Heart left ventricle (tissue), 16 donors: Measurements from ENCODE around the gene KIAA1217. TPM values are rescaled to one million over a fixed set of nuclear protein-coding genes. Genes with fewer than 3 reads are reported as not detected.

Source experiments
- ATAC-seq, 4 donors: fragments of 200-7000 bp; cut with Tn5 transposase; one replicate each; pipeline ENCODE4 v1.9.1; 2020 to 2022; ENCODE audit warnings: moderate library complexity in 4 of 4, mild to moderate bottlenecking in 3 of 4, moderate number of reproducible peaks in 1 of 4
- DNase-seq, 5 donors: peaks; one replicate each; pipeline ENCODE4 v3.0.0-alpha.2; 2020
- H3K27ac ChIP-seq, 12 donors: fragments of 200-600 bp; sonication (generic) in 4 of 12; one replicate each; pipeline versions ENCODE4 v1.5.0 to v1.8.0; 2016 to 2022; ENCODE audit warnings: mild to moderate bottlenecking in 2 of 12
- H3K27me3 ChIP-seq, 9 donors: fragments of 200-600 bp; sonication (generic) in 2 of 9; one replicate each; pipeline versions ENCODE4 v1.5.1 to v1.8.0; 2016 to 2022; ENCODE audit warnings: mild to moderate bottlenecking in 3 of 9
- H3K36me3 ChIP-seq, 9 donors: fragments of 200-600 bp; sonication (generic) in 2 of 9; one replicate each; pipeline versions ENCODE4 v1.5.0 to v1.8.0; 2018 to 2022; ENCODE audit warnings: mild to moderate bottlenecking in 2 of 9
- H3K4me1 ChIP-seq, 12 donors: fragments of 200-600 bp; sonication (generic) in 4 of 12; one replicate each; pipeline versions ENCODE4 v1.5.0 to v1.8.0; 2016 to 2022; ENCODE audit warnings: mild to moderate bottlenecking in 3 of 12
- H3K4me3 ChIP-seq, 12 donors: fragments of 200-600 bp; sonication (generic) in 4 of 12; one replicate each; pipeline versions ENCODE4 v1.5.0 to v1.8.0; 2017 to 2022; ENCODE audit warnings: mild to moderate bottlenecking in 9 of 12, moderate library complexity in 4 of 12
- H3K9me3 ChIP-seq, 12 donors: fragments of 200-600 bp; sonication (generic) in 4 of 12; one replicate each; pipeline versions ENCODE4 v1.5.0 to v1.8.0; 2016 to 2022; ENCODE audit warnings: mild to moderate bottlenecking in 1 of 12
- CTCF ChIP-seq, 12 donors: fragments of 200-600 bp; sonication (generic) in 4 of 12; IDR thresholded peaks; one replicate each; pipeline versions ENCODE4 v1.5.0 to v1.8.0; 2018 to 2022; ENCODE audit warnings: antibody characterized with exemption in 12 of 12, mild to moderate bottlenecking in 5 of 12
- POLR2A ChIP-seq, 2 donors: fragments of 450-650 bp; IDR thresholded peaks; one replicate each; pipeline ENCODE4 v1.6.1; 2017; ENCODE audit warnings: antibody characterized with exemption in 2 of 2, mild to moderate bottlenecking in 2 of 2, moderate library complexity in 2 of 2
- WGBS, 4 donors: extraction: QIAGEN DNeasy Blood & Tissue Kit in 2 of 4; methylation state at CpG; one replicate each; pipeline versions ENCODE4 v1.1.5 to v1.1.7; 2013 to 2018; 5-methylcytosine and 5-hydroxymethylcytosine counted together
- intact Hi-C, 10 donors: fragments of 100-400 bp; cut with DNase I; formaldehyde crosslinking; loops; one replicate each; pipeline versions ENCODE4 v1.11.1 to v1.14.2; 2022
- polyA plus RNA-seq, 2 donors: library from polyadenylated mRNA; stranded (reverse); fragments of 200-250 nt; gene quantifications; one replicate each; pipeline ENCODE4 v1.2.3, GENCODE V29; 2013
- total RNA-seq, 9 donors: library from RNA; depleted of rRNA in 2 of 9; stranded (reverse); fragments of >200 nt in 2 of 9; fragmentation: NEBNext Ultra II Directional in 3 of 9; extraction: Animal tissue kit (Norgen Biotek cat#: 25700) in 3 of 9; gene quantifications; one replicate each; pipeline versions ENCODE4 v1.1.0 to v1.2.4, GENCODE V29; 2016 to 2023
- donor health status: ischemic (EF 13 %, LVEDD 7.1; RV severe dilation, severe dysfunction).
- donor health status: healthy with polysubstance abuse.
- donor health status: DM: no; HTN: yes; CAD: no.
- donor health status: DM: no; HTN: no; CAD: no.
- donor health status: ischemic (EF 25% LVEDD 6.9; RV normal size, moderate dysfunction).
- donor health status: ischemic (EF 25% LVEDD 5.7; RV mildly dilated, moderate dysfunction).
- donor health status: healthy.
- donor health status: DM: yes; HTN: yes; CAD: no.
- donor health status: ischemic (EF 35%, LVEDD 5.7; RV mildly dilated, moderate dysfunction).
- donor health status: nonischemic (EF 11% LVEDD 7.7; RV severe dilation, severe dysfunction).
- donor health status: DM: yes; HTN: yes; CAD: no.
- donor health status: PGD.
- donor health status: ischemic (EF 29% LVEDD 5.4; RV normal size, mild dysfunction).
- donor health status: nonischemic (EF 23%, LVEDD 6.1; RV moderate dilation, normal function).

The KIAA1217 gene
- total and polyA plus RNA-seq, 11 donors, result 12.7 to 66.7 (median 33.5) TPM

- Histone ChIP-seq H3K4me3 (no peak overlapping the region), H3K9me3 (no peaks in the 10 kb centered on the region), H3K27ac (no peak overlapping the region), H3K27me3 (no peaks in the 10 kb centered on the region), H3K4me1 (peaks cover 0 to 6% (median 0%) of the 10 kb centered on the region in 12 donors), H3K36me3 (peaks cover 0 to 58% (median 25%) of the 10 kb centered on the region in 9 donors)
- no peak for TF ChIP-seq POLR2A (IDR thresholded peaks at IDR 0.05)
- TF ChIP-seq CTCF (IDR thresholded peaks at IDR 0.05), result no peak
- 93 to 97% (median 96%) methylated on average over 6 of the region's 6 CpGs for WGBS, 4 donors
- ATAC-seq, result no peak
- intact Hi-C loops, result loop anchor here in 1 of 10 donors (5.0 kb wide), 1 partner anchor 47 kb away; no protein-coding TSS in a partner anchor
- DNase-seq, result no peak
These were observed 285.8 kb downstream of the KIAA1217 start for GRCh38 chr10:24494777-24495176.

- Histone ChIP-seq H3K27ac (no peak overlapping the region), H3K36me3 (peaks cover 0 to 58% (median 25%) of the 10 kb centered on the region in 9 donors), H3K9me3 (no peaks in the 10 kb centered on the region), H3K27me3 (no peaks in the 10 kb centered on the region), H3K4me3 (no peak overlapping the region), H3K4me1 (peaks cover 0 to 6% (median 0%) of the 10 kb centered on the region in 12 donors)
- intact Hi-C loops, result loop anchor here in 1 of 10 donors (5.0 kb wide), 1 partner anchor 49 kb away; no protein-coding TSS in a partner anchor
- TF ChIP-seq CTCF (IDR thresholded peaks at IDR 0.05) (no peak), POLR2A (IDR thresholded peaks at IDR 0.05) (no peak)
- WGBS, 4 donors, result 89 to 95% (median 93%) methylated on average over 10 of the region's 10 CpGs
- ATAC-seq, result no peak
- no peak for DNase-seq
These were observed 286.9 kb downstream of the KIAA1217 start for GRCh38 chr10:24495666-24496460.

GRCh38 chr10:24496906-24497305, 288.0 kb downstream of the KIAA1217 start:
- WGBS, 4 donors, result 78 to 88% (median 83%) methylated on average over 8 of the region's 8 CpGs
- H3K9me3 ChIP-seq, result no peaks in the 10 kb centered on the region
- peaks cover 0 to 67% (median 33%) of the 10 kb centered on the region in 9 donors for H3K36me3 ChIP-seq

More at GRCh38 chr10:24496906-24497305, 288.0 kb downstream of the KIAA1217 start:
- no peaks in the 10 kb centered on the region for H3K27me3 ChIP-seq
- DNase-seq, result no peak
- TF ChIP-seq CTCF (IDR thresholded peaks at IDR 0.05) (no peak), POLR2A (IDR thresholded peaks at IDR 0.05) (no peak)
- H3K4me3 ChIP-seq, result no peak overlapping the region
- intact Hi-C loops, result loop anchor here in 1 of 10 donors (5.0 kb wide), 1 partner anchor 50 kb away; no protein-coding TSS in a partner anchor
- ATAC-seq, result no peak
- no peak overlapping the region for H3K27ac ChIP-seq
- peaks cover 0 to 6% (median 0%) of the 10 kb centered on the region in 12 donors for H3K4me1 ChIP-seq
